ENCODE data around the gene ZNF334. TPM values are rescaled to one million over a fixed set of nuclear protein-coding genes. Genes with fewer than 3 reads are reported as not detected.

Gene ZNF334
- total RNA-seq, 4 donors from 2014 or later = 1.3 to 19.6 (median 5.8) TPM

- Histone ChIP-seq H3K27ac (no peak overlapping the region), H3K36me3 (no peaks in the 10 kb centered on the region), H3K9me3 (peaks cover 0 to 9% of the 10 kb centered on the region in 2 donors), H3K27me3 (no peaks in the 10 kb centered on the region), H3K4me3 (no peak overlapping the region), H3K4me1 (no peaks in the 10 kb centered on the region)
- intact Hi-C loops (cut with DNase I; ENCODE audit: low total_unique reads) = no loop called here
- DNase-seq = no peak
- TF ChIP-seq POLR2A (IDR thresholded peaks at IDR 0.05) (no peak), CTCF (IDR thresholded peaks at IDR 0.05) (no peak)
These were observed 7.9 kb downstream of the ZNF334 start for GRCh38 chr20:46505506-46505905.

- Histone ChIP-seq H3K9me3 (peaks cover 0 to 17% of the 10 kb centered on the region in 2 donors), H3K36me3 (no peaks in the 10 kb centered on the region)
These were observed 11.4 kb downstream of the ZNF334 start for GRCh38 chr20:46501961-46502360.

GRCh38 chr20:46501337-46501942, 11.9 kb downstream of the ZNF334 start:
- H3K9me3 ChIP-seq = peaks cover 0 to 17% of the 10 kb centered on the region in 2 donors

More at GRCh38 chr20:46501961-46502360, 11.4 kb downstream of the ZNF334 start:
- Histone ChIP-seq H3K27me3 (no peaks in the 10 kb centered on the region), H3K4me3 (no peak overlapping the region), H3K4me1 (no peaks in the 10 kb centered on the region), H3K27ac (no peak overlapping the region)
- TF ChIP-seq POLR2A (IDR thresholded peaks at IDR 0.05) (no peak), CTCF (IDR thresholded peaks at IDR 0.05) (no peak)
- DNase-seq = no peak
- intact Hi-C loops (cut with DNase I; ENCODE audit: low total_unique reads) = no loop called here

GRCh38 chr20:46494077-46494476, 19.3 kb downstream of the ZNF334 start:
- no peaks in the 10 kb centered on the region for H3K36me3 ChIP-seq
- H3K4me1 ChIP-seq = no peaks in the 10 kb centered on the region
- DNase-seq = no peak
- TF ChIP-seq CTCF (IDR thresholded peaks at IDR 0.05) (no peak), POLR2A (IDR thresholded peaks at IDR 0.05) (no peak)
- no peaks in the 10 kb centered on the region for H3K9me3 ChIP-seq
- no peak overlapping the region for H3K4me3 ChIP-seq
- H3K27me3 ChIP-seq = no peaks in the 10 kb centered on the region
- no peak overlapping the region for H3K27ac ChIP-seq
- intact Hi-C loops (cut with DNase I; ENCODE audit: low total_unique reads) = no loop called here

More at GRCh38 chr20:46501337-46501942, 11.9 kb downstream of the ZNF334 start:
- DNase-seq = no peak
- intact Hi-C loops (cut with DNase I; ENCODE audit: low total_unique reads) = no loop called here
- Histone ChIP-seq H3K36me3 (no peaks in the 10 kb centered on the region), H3K4me3 (no peak overlapping the region), H3K27ac (no peak overlapping the region), H3K27me3 (no peaks in the 10 kb centered on the region), H3K4me1 (no peaks in the 10 kb centered on the region)
- TF ChIP-seq POLR2A (IDR thresholded peaks at IDR 0.05) = no peak
- no peak for TF ChIP-seq CTCF (IDR thresholded peaks at IDR 0.05)

GRCh38 chr20:46491354-46491753, 22.0 kb downstream of the ZNF334 start:
- Histone ChIP-seq H3K4me1 (no peaks in the 10 kb centered on the region), H3K9me3 (no peaks in the 10 kb centered on the region), H3K36me3 (no peaks in the 10 kb centered on the region), H3K4me3 (no peak overlapping the region), H3K27me3 (no peaks in the 10 kb centered on the region), H3K27ac (no peak overlapping the region)
- no peak for DNase-seq
- TF ChIP-seq POLR2A (IDR thresholded peaks at IDR 0.05) (no peak), CTCF (IDR thresholded peaks at IDR 0.05) (no peak)
- intact Hi-C loops (cut with DNase I; ENCODE audit: low total_unique reads) = no loop called here

Data from uterus (tissue), 4 donors.